A549 (cell line): ENCODE data around the gene SNRNP35. TPM values are rescaled to one million over a fixed set of nuclear protein-coding genes. Genes with fewer than 3 reads are reported as not detected.

Source experiments
- ATAC-seq, 2 experiments: fragments of 200-7000 bp in 1 of 2; fragments of >200 bp in 1 of 2; cut with Nextera tagmentation in 1 of 2; cut with Tn5 transposase in 1 of 2; 3 replicates each; pipeline versions ENCODE4 v1.8.0 to v1.9.1; 2018 to 2020; ENCODE audit warnings: mild to moderate bottlenecking in 1 of 2, moderate library complexity in 1 of 2
- CTCF ChIA-PET: fragments of 300-600 bp; sonication (Branson Sonifier 250); formaldehyde crosslinking; extraction: SDS; loops from one replicate; lab custom pipeline; 2021; ENCODE audit warnings: antibody characterized with exemption, inconsistent platforms; lab: Yijun Ruan, JAX
- POLR2A ChIA-PET: fragments of 350-600 bp; formaldehyde crosslinking; extraction: SDS; loops from one replicate; lab custom pipeline; 2021; ENCODE audit warnings: antibody characterized with exemption, inconsistent platforms; lab: Yijun Ruan, JAX
- DNase-seq, 2 experiments: peaks; one replicate each; pipeline versions ENCODE4 v3.0.0 to v3.0.0-alpha.2; 2011 to 2016; ENCODE audit warnings: low read depth in 1 of 2, low spot score in 1 of 2
- FAIRE-seq: peaks from 2 replicates; lab custom pipeline; 2011; peaks lifted over from hg19 to GRCh38; lab: Jason Lieb, UNC
- H3K27ac ChIP-seq, 2 experiments: fragments of >200 bp; sonication (Bioruptor Twin); formaldehyde crosslinking; 3 replicates each; pipeline ENCODE4 v1.5.1; 2016 to 2017
- H3K4me1 ChIP-seq: fragments of >200 bp; sonication (Bioruptor Twin); formaldehyde crosslinking; 3 replicates; pipeline ENCODE4 v1.6.1; 2016
- H3K4me2 ChIP-seq: fragments of >200 bp; sonication (Bioruptor Twin); formaldehyde crosslinking; 3 replicates; pipeline ENCODE4 v1.6.1; 2016
- H3K4me3 ChIP-seq: fragments of >200 bp; sonication (Bioruptor Twin); formaldehyde crosslinking; 3 replicates; pipeline ENCODE4 v1.5.1; 2016
- H3K9me3 ChIP-seq: fragments of >200 bp; sonication (Bioruptor Twin); formaldehyde crosslinking; 3 replicates; pipeline ENCODE4 v1.6.1; 2016
- ELK1 ChIP-seq: fragments of 150-350 bp; IDR thresholded peaks from 2 replicates; pipeline ENCODE4 v1.6.1; 2014; ENCODE audit warnings: low read depth, mild to moderate bottlenecking, low read length
- EP300 ChIP-seq, 2 experiments: fragments of >200 bp; sonication (Bioruptor Twin); formaldehyde crosslinking; IDR thresholded peaks; 2 replicates in 1 of 2; 3 replicates in 1 of 2; pipeline ENCODE4 v1.6.1; 2016 to 2017
- FOSB ChIP-seq: fragments of 250-450 bp; sonication (Bioruptor Pico); IDR thresholded peaks from 2 replicates; pipeline ENCODE4 v1.5.0; 2020; ENCODE audit warnings: mild to moderate bottlenecking, moderate library complexity
- FOSL2 ChIP-seq, 2 experiments: fragments of 450-650 bp in 1 of 2; fragments of >200 bp in 1 of 2; sonication (Bioruptor Twin) in 1 of 2; formaldehyde crosslinking; IDR thresholded peaks; 2 replicates each; pipeline versions ENCODE4 v1.5.0 to v1.6.1; 2016 to 2020; ENCODE audit warnings: mild to moderate bottlenecking in 1 of 2, moderate library complexity in 1 of 2
- HDAC2 ChIP-seq: fragments of 200-600 bp; sonication (generic); IDR thresholded peaks from 2 replicates; pipeline ENCODE4 v1.6.1; 2016
- MAFK ChIP-seq: fragments of 450-650 bp; IDR thresholded peaks from 2 replicates; pipeline ENCODE4 v1.6.1; 2014; ENCODE audit not compliant: partially characterized antibody
- NR3C1 ChIP-seq: fragments of >200 bp; sonication (Bioruptor Twin); formaldehyde crosslinking; IDR thresholded peaks from 3 replicates; pipeline ENCODE4 v1.6.1; 2017
- PBX3 ChIP-seq: IDR thresholded peaks from 2 replicates; pipeline ENCODE4 v1.6.1; 2012
- POLR2A ChIP-seq: IDR thresholded peaks from 2 replicates; pipeline ENCODE4 v1.6.1; 2012; ENCODE audit warnings: mild to moderate bottlenecking, low read length
- RARB ChIP-seq: fragments of 250-450 bp; sonication (Bioruptor Pico); IDR thresholded peaks from 2 replicates; pipeline ENCODE4 v1.8.0; 2021; ENCODE audit warnings: mild to moderate bottlenecking, moderate library complexity
- REST ChIP-seq: fragments of 200-600 bp; sonication (generic); IDR thresholded peaks from 2 replicates; pipeline ENCODE4 v1.6.1; 2016; ENCODE audit warnings: antibody characterized with exemption, mild to moderate bottlenecking, moderate library complexity
- SMC3 ChIP-seq: fragments of >200 bp; sonication (Bioruptor Twin); formaldehyde crosslinking; IDR thresholded peaks from 3 replicates; pipeline ENCODE4 v1.6.1; 2018; ENCODE audit warnings: inconsistent platforms
- SREBF2 ChIP-seq: fragments of 450-650 bp; IDR thresholded peaks from 2 replicates; pipeline ENCODE4 v1.6.1; 2014; ENCODE audit warnings: mild to moderate bottlenecking, moderate library complexity
- USF2 ChIP-seq: fragments of 450-650 bp; IDR thresholded peaks from 2 replicates; pipeline ENCODE4 v1.6.1; 2014; ENCODE audit warnings: antibody characterized with exemption
- WGBS: methylation state at CpG from one replicate; pipeline ENCODE4 v1.1.6; 2017; ENCODE audit errors: missing lambda C conversion rate; 5-methylcytosine and 5-hydroxymethylcytosine counted together
- polyA plus RNA-seq, 4 experiments: library from polyadenylated mRNA; depleted of rRNA in 3 of 4; stranded (reverse); fragments of >200 nt; fragmentation: RNase III in 1 of 4; extraction: RNeasy Plus Mini Kit Qiagen cat#74134 plus additional on column Dnase treatment in 1 of 4; gene quantifications; 2 replicates in 3 of 4; 3 replicates in 1 of 4; pipeline ENCODE4 v1.2.3, GENCODE V29; 2011 to 2017

Gene SNRNP35
- polyA plus RNA-seq, 2 of the 4 experiments (the other 2 are of a cell fraction): 19.1 to 21.5 TPM

- no peak for ATAC-seq
- H3K4me2 ChIP-seq: no peak overlapping the region
- CTCF ChIA-PET: interaction anchor here (1.0 to 1.1 kb wide), 2 partner anchors 11 to 14 kb away, joined by 3 to 5 read pairs; no protein-coding TSS in a partner anchor
- no peak for DNase-seq
- no peak overlapping the region for H3K27ac ChIP-seq
- TF ChIP-seq ELK1 (no peak), RARB (no peak), POLR2A (no peak), HDAC2 (no peak), SMC3 (no peak), PBX3 (no peak), NR3C1 (no peak)
- no peak overlapping the region for H3K4me3 ChIP-seq
- H3K9me3 ChIP-seq: no peaks in the 10 kb centered on the region
- H3K4me1 ChIP-seq: no peaks in the 10 kb centered on the region
- FAIRE-seq: no peak
- 94% methylated on average over 5 of the region's 5 CpGs for WGBS
- POLR2A ChIA-PET: interaction anchor here (0.7 kb wide), 1 partner anchor 101 kb away, joined by 3 read pairs; no protein-coding TSS in a partner anchor
Measured at GRCh38 chr12:123410041-123410412, 47.9 kb upstream of the SNRNP35 start.

- Histone ChIP-seq H3K9me3 (no peaks in the 10 kb centered on the region), H3K4me1 (no peaks in the 10 kb centered on the region), H3K4me2 (no peak overlapping the region), H3K27ac (no peak overlapping the region), H3K4me3 (no peak overlapping the region)
- WGBS: 95% methylated on average over 2 of the region's 2 CpGs
- no peak for TF ChIP-seq USF2
- no peak for TF ChIP-seq HDAC2
- no peak for TF ChIP-seq EP300 (IDR thresholded peaks at IDR 0.05)
- no peak for TF ChIP-seq REST
- no peak for TF ChIP-seq FOSB
- no peak for TF ChIP-seq MAFK
- TF ChIP-seq SREBF2: no peak
- TF ChIP-seq FOSL2 (IDR thresholded peaks at IDR 0.05): no peak
- no peak for TF ChIP-seq FOSL2 (CRISPR knock-in tag; IDR thresholded peaks at IDR 0.05)
- no peak for TF ChIP-seq PBX3
- TF ChIP-seq NR3C1: no peak
- POLR2A ChIA-PET: interaction anchor here (1.0 kb wide), 1 partner anchor 16 kb away, joined by 7 read pairs; no protein-coding TSS in a partner anchor
- FAIRE-seq (no peak), ATAC-seq (peak in 1 of 2 experiments; percentile 73; a peak in 3 of 6 replicates), DNase-seq (no peak)
- CTCF ChIA-PET: interaction anchor here (0.9 kb wide), 1 partner anchor 11 kb away, joined by 3 read pairs; no protein-coding TSS in a partner anchor
Measured at GRCh38 chr12:123421314-123421713, 36.6 kb upstream of the SNRNP35 start.
